Activated naive CD8-positive, alpha-beta T cell (primary cell): ENCODE data around the gene ANXA8.

Experiments used
- H3K27ac Mint-ChIP-seq: one replicate; pipeline ENCODE4 v1.8.0; 2021; ENCODE audit warnings: mixed read lengths
- H3K27me3 Mint-ChIP-seq: one replicate; pipeline ENCODE4 v1.8.0; 2021; ENCODE audit warnings: mixed read lengths
- H3K36me3 Mint-ChIP-seq: one replicate; pipeline ENCODE4 v1.8.0; 2021; ENCODE audit warnings: mixed read lengths
- H3K4me1 Mint-ChIP-seq: one replicate; pipeline ENCODE4 v1.8.0; 2021; ENCODE audit warnings: low read depth, mixed read lengths
- H3K4me3 Mint-ChIP-seq: one replicate; pipeline ENCODE4 v1.8.0; 2021; ENCODE audit warnings: mild to moderate bottlenecking, mixed read lengths
- H3K9me3 Mint-ChIP-seq: one replicate; pipeline ENCODE4 v1.8.0; 2021; ENCODE audit warnings: low read depth, mixed read lengths

Gene ANXA8

GRCh38 chr10:47442351-47442750, 41.6 kb downstream of the ANXA8 start:
- H3K9me3 Mint-ChIP-seq = peaks cover 11% of the 10 kb centered on the region
- H3K36me3 Mint-ChIP-seq = peaks cover 12% of the 10 kb centered on the region
- H3K27ac Mint-ChIP-seq = no peak overlapping the region
- no peaks in the 10 kb centered on the region for H3K4me1 Mint-ChIP-seq
- peaks cover 15% of the 10 kb centered on the region for H3K27me3 Mint-ChIP-seq
- H3K4me3 Mint-ChIP-seq = no peak overlapping the region

- Mint-ChIP-seq H3K36me3 (peaks cover 12% of the 10 kb centered on the region), H3K4me3 (no peak overlapping the region), H3K4me1 (no peaks in the 10 kb centered on the region), H3K9me3 (peaks cover 11% of the 10 kb centered on the region), H3K27ac (no peak overlapping the region), H3K27me3 (peaks cover 15% of the 10 kb centered on the region)
Observed at GRCh38 chr10:47441938-47442337, 42.0 kb downstream of the ANXA8 start.

GRCh38 chr10:47440207-47440606, 43.7 kb downstream of the ANXA8 start:
- Mint-ChIP-seq H3K4me1 (no peaks in the 10 kb centered on the region), H3K36me3 (peaks cover 5% of the 10 kb centered on the region), H3K4me3 (no peak overlapping the region), H3K27me3 (peaks cover 15% of the 10 kb centered on the region), H3K27ac (no peak overlapping the region), H3K9me3 (peaks cover 2% of the 10 kb centered on the region)

GRCh38 chr10:47438857-47439474, 44.9 kb downstream of the ANXA8 start:
- Mint-ChIP-seq H3K9me3 (no peaks in the 10 kb centered on the region), H3K27me3 (peaks cover 15% of the 10 kb centered on the region), H3K27ac (no peak overlapping the region), H3K4me1 (no peaks in the 10 kb centered on the region), H3K4me3 (no peak overlapping the region), H3K36me3 (peaks cover 4% of the 10 kb centered on the region)

GRCh38 chr10:47435081-47435480, 48.8 kb downstream of the ANXA8 start:
- no peak overlapping the region for H3K4me3 Mint-ChIP-seq

GRCh38 chr10:47425813-47426419, 58.0 kb downstream of the ANXA8 start:
- H3K4me3 Mint-ChIP-seq = no peak overlapping the region

More at GRCh38 chr10:47435081-47435480, 48.8 kb downstream of the ANXA8 start:
- peaks cover 7% of the 10 kb centered on the region for H3K27me3 Mint-ChIP-seq
- H3K27ac Mint-ChIP-seq = no peak overlapping the region
- H3K36me3 Mint-ChIP-seq = peaks cover 4% of the 10 kb centered on the region
- no peaks in the 10 kb centered on the region for H3K9me3 Mint-ChIP-seq
- no peaks in the 10 kb centered on the region for H3K4me1 Mint-ChIP-seq

GRCh38 chr10:47424231-47424630, 59.7 kb downstream of the ANXA8 start:
- Mint-ChIP-seq H3K4me1 (no peaks in the 10 kb centered on the region), H3K9me3 (no peaks in the 10 kb centered on the region), H3K36me3 (no peaks in the 10 kb centered on the region), H3K27ac (no peak overlapping the region), H3K27me3 (no peaks in the 10 kb centered on the region), H3K4me3 (no peak overlapping the region)

More at GRCh38 chr10:47425813-47426419, 58.0 kb downstream of the ANXA8 start:
- no peaks in the 10 kb centered on the region for H3K4me1 Mint-ChIP-seq
- H3K27me3 Mint-ChIP-seq = no peaks in the 10 kb centered on the region
- H3K9me3 Mint-ChIP-seq = no peaks in the 10 kb centered on the region
- no peaks in the 10 kb centered on the region for H3K36me3 Mint-ChIP-seq
- H3K27ac Mint-ChIP-seq = no peak overlapping the region

- Mint-ChIP-seq H3K27me3 (no peaks in the 10 kb centered on the region), H3K4me1 (no peaks in the 10 kb centered on the region), H3K9me3 (no peaks in the 10 kb centered on the region), H3K27ac (no peak overlapping the region), H3K4me3 (no peak overlapping the region), H3K36me3 (no peaks in the 10 kb centered on the region)
Observed at GRCh38 chr10:47423476-47423875, 60.4 kb downstream of the ANXA8 start.

- Mint-ChIP-seq H3K27ac (no peak overlapping the region), H3K4me1 (no peaks in the 10 kb centered on the region), H3K27me3 (no peaks in the 10 kb centered on the region), H3K4me3 (no peak overlapping the region), H3K36me3 (no peaks in the 10 kb centered on the region), H3K9me3 (no peaks in the 10 kb centered on the region)
Observed at GRCh38 chr10:47421057-47421952, 62.6 kb downstream of the ANXA8 start.

GRCh38 chr10:47420305-47421056, 63.4 kb downstream of the ANXA8 start:
- Mint-ChIP-seq H3K9me3 (no peaks in the 10 kb centered on the region), H3K4me3 (no peak overlapping the region), H3K4me1 (no peaks in the 10 kb centered on the region), H3K27ac (no peak overlapping the region), H3K36me3 (no peaks in the 10 kb centered on the region), H3K27me3 (no peaks in the 10 kb centered on the region)

GRCh38 chr10:47419421-47419820, 64.5 kb downstream of the ANXA8 start:
- no peaks in the 10 kb centered on the region for H3K27me3 Mint-ChIP-seq
- H3K4me3 Mint-ChIP-seq = no peak overlapping the region
- no peaks in the 10 kb centered on the region for H3K9me3 Mint-ChIP-seq
- H3K4me1 Mint-ChIP-seq = no peaks in the 10 kb centered on the region
- no peaks in the 10 kb centered on the region for H3K36me3 Mint-ChIP-seq
- H3K27ac Mint-ChIP-seq = no peak overlapping the region

GRCh38 chr10:47418966-47419365, 64.9 kb downstream of the ANXA8 start:
- H3K9me3 Mint-ChIP-seq = no peaks in the 10 kb centered on the region
- no peak overlapping the region for H3K4me3 Mint-ChIP-seq
- no peak overlapping the region for H3K27ac Mint-ChIP-seq
- H3K27me3 Mint-ChIP-seq = no peaks in the 10 kb centered on the region
- no peaks in the 10 kb centered on the region for H3K36me3 Mint-ChIP-seq
- no peaks in the 10 kb centered on the region for H3K4me1 Mint-ChIP-seq

GRCh38 chr10:47418321-47418720, 65.6 kb downstream of the ANXA8 start:
- Mint-ChIP-seq H3K36me3 (no peaks in the 10 kb centered on the region), H3K4me3 (no peak overlapping the region), H3K9me3 (no peaks in the 10 kb centered on the region), H3K4me1 (no peaks in the 10 kb centered on the region), H3K27ac (no peak overlapping the region), H3K27me3 (no peaks in the 10 kb centered on the region)
